ENCODE data around the gene NTN3. TPM values are rescaled to one million over a fixed set of nuclear protein-coding genes. Genes with fewer than 3 reads are reported as not detected.

The NTN3 gene
- total RNA-seq, 1 donor from 2014 or later, result 0.19 TPM

DNA sequence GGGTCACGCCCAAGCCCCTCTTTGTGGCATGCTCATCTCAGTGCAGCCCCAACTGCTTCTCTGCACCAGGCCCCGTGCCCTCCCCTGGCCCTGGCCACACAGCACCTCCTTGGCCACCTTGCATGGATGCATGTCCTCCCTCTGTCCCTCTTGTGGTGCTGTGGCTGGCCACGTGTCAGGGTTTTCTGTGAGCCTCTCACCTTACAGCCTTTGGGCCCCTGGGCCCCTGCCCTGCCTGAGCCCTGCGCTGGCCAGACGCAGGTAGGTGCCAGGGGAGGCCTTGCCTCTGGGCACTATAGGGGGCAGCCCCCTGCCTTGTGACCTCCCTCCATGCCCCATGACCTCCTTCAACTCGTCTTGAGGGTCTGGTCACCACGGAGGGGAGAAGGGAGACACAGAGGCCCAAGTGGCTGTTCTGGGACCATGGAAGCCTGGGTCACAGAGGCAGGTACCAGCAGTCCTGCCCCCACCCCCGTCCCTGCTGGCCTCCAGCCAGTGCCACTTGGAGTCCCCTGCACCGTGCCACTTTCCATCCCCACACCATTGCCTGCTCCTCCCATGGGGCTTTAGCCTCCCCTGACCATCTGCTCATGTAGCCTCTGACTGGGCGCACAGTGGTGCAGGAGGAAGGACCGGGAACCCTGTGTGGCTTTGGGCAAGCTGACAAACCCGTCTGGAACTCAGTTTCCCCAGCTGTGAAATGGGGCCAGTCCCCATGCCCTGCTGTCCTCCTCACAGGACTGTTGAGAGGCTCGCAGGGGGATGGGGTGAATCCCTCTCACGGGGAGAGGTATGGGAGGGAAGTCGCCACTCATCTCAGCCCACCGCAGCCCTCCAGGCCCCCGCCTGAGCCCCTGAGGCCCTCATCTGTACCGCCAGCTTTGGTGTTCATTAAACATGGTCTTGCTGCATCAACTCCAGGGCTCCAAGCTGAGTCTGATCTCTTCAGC, 31.1 kb downstream of the NTN3 start:
- intact Hi-C loops (cut with DNase I), result loop anchor here (5.0 kb wide), 1 partner anchor 160 kb away; the partner anchor contains the start of gene ABCA3
- ATAC-seq (ENCODE audit: poor library complexity) (no peak), DNase-seq (no peak)

DNA sequence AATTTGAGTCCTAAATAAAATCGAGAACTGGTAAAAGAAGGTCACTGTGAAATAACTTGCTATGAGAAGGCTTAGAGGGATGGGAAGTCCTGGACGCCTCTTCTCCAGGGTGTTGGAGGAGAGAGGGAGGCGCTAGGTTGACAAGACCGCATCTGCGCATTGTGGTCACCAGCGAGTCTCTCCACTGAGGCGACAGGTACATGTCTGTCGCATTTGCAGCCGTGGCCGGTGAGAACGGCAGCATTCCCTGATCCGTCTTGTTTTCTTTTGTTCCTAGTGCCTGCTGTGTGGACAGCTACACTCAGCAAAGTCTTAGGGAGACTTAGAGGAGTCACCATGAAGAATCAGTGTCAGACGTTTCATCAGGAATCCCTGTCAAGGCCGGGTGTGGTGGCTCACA, 34.6 kb downstream of the NTN3 start:
- intact Hi-C loops (cut with DNase I), result no loop called here
- ATAC-seq (ENCODE audit: poor library complexity), result no peak
- DNase-seq, result no peak

DNA sequence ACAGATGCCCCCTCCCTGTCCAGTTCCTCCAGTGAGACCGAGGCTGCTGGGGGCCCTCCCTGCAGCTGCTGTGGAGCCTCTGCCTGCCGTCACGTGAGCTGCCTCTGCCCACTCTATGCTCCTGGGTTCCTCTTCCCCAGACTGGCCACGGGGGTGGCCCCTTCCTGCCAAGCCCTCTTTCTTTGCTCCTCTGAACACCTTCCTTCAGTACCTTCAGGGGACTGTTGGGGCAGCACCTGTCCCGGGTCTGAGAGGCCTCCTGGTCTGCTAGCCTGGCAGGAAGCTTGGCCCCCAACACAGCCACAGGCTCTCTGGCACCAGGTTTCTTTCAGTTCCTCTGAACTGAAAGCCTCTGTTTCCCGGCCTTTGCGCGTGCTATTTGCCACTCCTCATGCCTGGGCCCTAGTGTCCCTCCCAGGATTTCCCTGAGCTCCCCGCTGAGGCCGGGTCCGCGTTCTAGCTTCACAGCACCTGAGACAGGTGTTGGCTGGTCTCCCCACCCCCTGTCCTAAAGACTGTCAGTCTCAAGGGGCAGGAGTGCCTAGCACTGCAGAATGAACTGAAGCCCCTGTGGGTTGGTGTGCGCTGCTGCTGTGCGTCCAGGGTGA, 36.1 kb downstream of the NTN3 start:
- intact Hi-C loops (cut with DNase I), result no loop called here
- ATAC-seq (ENCODE audit: poor library complexity) (peak; percentile 53), DNase-seq (peak; percentile 66)

DNA sequence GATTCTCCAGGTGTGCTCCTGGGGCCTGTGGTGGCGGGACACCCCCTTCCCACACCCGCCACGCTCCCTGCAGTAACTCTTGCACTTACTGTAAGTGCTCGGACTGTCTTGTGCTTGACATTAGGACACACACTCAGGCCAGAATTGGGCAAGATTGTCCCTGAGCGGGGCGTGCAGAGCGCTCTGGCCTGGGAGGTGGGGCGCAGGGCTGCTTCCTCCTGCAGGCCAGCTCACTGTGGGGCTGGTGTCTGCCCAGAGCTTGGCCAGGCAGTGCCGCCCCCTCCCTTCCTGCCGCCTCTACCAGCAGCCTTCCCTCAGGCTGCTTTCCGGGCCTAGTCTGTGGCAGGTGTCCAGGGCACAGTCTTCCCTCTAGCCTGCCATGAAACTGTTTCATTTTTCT, 36.6 kb downstream of the NTN3 start:
- peak; percentile 46 for ATAC-seq (ENCODE audit: poor library complexity)
- peak; percentile 83 for DNase-seq
- intact Hi-C loops (cut with DNase I), result no loop called here

DNA sequence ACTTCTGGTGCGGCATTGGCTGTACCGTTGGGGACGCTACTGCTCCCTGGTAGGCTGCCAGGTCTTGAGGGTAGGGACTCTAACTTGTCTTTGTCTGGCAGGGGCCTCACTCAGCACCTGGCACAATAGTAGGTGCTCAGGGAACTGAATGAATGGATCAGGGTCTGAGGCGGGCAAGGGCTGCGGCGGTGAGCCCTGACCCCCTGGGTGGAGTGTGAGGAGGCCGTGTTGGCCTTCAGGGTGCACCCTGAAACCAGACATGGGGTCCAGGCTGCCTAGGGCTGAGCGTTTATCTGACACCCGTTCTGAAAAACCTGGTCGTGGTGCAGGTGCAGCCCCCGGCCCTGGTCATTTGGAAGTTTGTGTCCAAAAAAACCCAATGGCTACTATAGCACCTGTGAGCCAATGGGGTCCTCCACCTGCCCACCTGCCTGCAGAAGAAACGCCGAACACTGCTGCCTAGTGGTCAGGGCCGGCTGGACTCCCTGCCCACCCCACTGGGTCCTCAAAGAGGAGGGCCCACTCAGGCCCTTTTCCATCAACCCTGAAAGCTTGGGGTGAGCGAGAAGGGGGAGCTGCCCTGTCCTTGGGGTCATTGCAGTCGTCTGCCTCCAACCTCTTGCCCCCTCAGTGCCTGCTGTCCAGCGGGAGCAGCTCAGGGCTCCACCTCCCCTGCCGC, 37.8 kb downstream of the NTN3 start:
- no peak for ATAC-seq (ENCODE audit: poor library complexity)
- intact Hi-C loops (cut with DNase I), result no loop called here
- DNase-seq, result no peak

DNA sequence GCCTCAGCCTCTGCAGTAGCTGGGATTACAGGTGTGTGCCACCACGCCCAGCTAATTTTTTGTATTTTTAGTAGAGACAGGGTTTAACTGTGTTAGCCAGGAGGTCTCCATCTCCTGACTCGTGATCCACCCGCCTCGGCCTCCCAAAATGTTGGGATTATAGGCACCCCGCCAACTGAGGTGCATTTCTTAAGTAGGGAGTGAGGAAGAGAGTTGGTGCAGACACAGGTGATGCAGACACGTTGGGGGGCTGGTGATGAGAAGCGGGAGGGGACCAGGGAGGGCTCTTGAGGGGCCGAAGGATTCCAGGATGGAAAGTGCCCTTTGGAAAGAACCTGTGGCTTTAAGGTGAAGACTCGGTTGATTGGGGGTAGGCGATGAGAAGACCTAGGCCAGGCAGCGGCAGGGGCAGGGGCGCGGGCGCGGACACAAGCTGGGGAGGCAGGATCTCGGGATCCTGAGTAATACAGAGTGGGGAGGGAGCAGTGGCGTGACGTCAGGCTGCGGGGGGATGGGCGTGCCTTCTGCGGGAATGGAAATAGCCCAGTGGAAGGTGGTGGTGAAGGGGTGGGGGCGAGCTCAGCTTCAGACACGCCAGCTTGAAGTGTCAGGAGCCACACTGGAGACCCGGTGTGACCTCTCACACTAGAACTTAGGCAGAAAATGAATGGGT, 40.2 kb downstream of the NTN3 start:
- intact Hi-C loops (cut with DNase I), result no loop called here
- DNase-seq (peak; percentile 80), ATAC-seq (ENCODE audit: poor library complexity) (no peak)

DNA sequence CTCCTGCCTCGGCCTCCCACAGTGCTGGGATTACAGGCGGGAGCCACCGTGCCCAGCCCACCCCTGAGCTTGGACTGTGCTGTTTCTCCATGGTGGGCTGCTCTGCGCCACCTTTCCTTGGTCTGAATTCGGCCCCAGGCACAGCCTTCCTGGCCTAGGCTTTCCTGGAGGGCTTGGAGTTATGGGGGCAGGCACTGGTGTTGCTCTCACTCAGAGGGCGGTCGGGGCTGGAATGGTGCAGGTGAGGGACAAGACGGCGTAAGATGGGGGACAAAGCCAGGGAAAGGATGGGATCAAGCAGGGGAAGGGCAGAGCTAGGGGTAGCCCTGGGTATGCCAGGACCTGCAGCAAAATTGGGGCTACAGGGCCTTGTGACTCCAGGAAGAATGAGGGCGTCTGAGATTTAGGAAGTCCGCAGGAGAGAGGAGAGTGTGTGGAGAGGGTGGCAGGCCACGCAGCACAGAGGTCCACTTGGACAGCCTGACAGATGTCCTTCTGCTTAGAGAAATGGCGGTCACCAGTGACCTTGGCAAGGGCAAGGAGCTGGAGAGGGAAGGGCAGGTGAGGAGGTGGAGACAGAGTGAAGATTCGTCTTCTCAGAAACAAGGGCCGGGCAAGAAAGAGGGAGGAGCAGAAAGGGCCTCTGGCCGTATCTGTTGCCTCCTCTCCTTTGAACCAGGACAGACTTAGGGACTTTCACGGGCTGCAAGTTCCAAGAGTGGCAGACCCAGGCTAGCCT, 41.1 kb downstream of the NTN3 start:
- DNase-seq (no peak), ATAC-seq (ENCODE audit: poor library complexity) (no peak)
- intact Hi-C loops (cut with DNase I), result no loop called here

DNA sequence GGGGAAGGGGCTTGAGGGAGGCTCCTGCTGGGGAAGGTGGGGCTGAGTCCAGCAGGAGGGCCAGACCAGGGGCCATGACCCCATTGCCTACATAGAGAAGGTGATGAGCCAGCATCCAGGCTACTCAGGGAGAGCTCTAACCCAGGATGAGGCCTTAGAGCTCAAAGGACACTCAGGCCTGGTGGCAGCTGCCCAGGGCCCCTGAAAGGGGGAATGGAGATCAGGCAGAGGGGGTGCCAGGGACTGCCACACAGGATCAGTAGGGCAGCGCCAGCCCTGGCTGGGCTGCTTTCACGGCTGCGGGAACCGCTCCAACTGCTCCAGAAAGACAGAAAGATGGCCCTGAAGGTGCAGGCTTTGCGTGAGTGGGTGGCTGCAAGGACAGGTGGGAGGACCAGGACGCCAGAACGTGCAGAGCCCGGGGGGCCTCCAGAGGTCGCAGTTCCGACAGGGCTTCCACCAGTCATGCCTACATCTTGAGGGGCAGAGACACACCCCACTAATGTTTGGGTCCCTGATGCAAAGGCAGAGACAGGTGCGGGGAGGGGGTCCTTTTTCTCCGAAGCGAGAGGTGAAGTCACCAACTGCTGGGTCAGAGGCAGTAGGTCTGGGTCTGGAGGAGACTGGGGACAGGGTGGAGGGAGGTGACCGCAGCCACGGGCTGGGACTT, 41.8 kb downstream of the NTN3 start:
- DNase-seq (peak; percentile 44), ATAC-seq (ENCODE audit: poor library complexity) (no peak)
- intact Hi-C loops (cut with DNase I), result no loop called here

DNA sequence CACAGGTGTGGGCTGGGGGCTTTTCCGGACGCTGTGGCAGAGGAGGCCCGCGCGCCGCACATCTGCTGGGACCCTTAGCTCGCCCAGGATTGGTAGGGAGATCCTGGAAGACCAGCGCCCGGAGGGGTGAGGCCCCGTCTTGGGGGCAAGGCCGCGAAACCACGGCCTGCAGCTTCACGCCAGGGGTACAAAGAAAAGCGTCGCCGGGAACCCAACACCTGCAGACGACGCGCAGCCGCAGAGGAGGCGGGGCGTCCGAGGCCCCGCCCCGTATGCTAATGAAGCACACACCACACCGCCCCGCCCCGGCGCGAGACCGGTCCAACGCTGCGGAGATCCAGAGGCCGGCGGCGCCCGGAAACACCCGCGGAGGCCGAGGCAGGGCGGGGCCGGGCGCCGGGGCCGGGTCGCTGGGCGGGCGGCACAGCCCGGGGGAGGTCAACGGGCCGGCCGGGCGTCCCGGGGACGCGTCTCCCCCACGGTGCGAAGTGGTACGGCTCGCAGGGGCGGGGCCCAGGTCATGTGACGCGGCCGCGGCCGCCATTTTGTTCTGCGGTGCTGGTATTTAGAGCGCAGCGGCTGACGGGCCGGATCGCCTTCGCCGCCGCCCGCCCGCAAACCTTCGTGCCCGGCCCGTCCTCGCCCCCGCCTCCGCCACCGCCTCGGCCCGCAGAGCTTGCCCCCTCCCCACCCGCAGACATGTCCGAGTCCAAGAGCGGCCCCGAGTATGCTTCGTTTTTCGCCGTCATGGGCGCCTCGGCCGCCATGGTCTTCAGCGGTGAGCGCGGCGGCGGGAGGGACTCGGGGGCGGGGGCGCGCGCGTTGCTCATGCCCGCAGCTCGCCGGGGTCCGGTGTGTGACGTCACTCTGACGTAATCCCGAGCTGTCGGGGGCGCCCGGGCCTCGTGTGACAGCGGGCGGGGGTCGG, 42.6 kb downstream of the NTN3 start, which contains the start of gene ATP6V0C:
Gene ATP6V0C (plus strand): TSS at position 548 of the 928 bp plus-strand sequence. CDS start 152 bp downstream, at position 700.
- intact Hi-C loops (cut with DNase I), result no loop called here
- DNase-seq (peak; percentile 97), ATAC-seq (ENCODE audit: poor library complexity) (peak; percentile 89)

DNA sequence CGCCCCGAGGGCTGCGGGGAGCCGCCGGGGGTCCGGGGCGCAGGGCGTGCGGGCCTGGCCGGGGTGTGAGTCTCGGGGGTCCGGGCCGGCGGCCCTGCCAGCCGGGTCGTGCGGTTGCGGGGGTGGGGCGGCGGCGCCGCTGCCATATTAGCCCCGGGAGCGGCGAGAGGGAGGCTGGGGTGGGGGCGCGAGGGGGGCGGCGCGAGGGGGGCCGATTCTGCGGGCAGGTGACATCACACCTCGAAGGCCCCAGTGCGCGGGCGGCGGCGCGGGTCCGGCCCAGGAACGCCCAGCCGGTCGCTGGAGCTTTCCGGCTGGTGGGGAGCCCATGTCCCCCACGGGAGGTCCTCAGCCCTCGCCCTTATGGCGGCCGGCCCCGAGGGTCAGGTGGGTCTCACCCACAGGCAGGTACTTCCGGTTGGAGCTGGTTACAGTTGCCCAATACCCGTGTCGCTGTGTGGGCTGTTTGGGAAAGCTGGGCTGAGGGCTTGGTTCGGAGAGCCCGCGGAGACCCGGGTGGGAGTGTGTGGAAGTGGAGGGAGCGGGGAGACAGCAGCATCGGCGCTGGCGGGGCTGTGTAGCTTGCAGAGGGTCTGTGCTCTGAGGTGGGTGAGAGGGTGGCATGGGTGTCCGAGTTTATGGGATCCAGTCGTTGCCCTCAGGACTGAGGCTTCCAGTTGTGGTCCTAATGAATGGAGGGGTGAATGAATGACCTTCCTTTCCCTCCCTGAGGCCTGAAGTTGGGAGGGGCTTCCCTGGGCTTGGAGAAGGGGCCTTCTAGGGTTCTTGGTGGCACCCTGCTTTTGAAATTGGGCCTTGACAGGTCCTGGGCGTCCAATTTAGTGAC, 43.5 kb downstream of the NTN3 start:
- DNase-seq (no peak), ATAC-seq (ENCODE audit: poor library complexity) (no peak)
- intact Hi-C loops (cut with DNase I), result no loop called here

DNA sequence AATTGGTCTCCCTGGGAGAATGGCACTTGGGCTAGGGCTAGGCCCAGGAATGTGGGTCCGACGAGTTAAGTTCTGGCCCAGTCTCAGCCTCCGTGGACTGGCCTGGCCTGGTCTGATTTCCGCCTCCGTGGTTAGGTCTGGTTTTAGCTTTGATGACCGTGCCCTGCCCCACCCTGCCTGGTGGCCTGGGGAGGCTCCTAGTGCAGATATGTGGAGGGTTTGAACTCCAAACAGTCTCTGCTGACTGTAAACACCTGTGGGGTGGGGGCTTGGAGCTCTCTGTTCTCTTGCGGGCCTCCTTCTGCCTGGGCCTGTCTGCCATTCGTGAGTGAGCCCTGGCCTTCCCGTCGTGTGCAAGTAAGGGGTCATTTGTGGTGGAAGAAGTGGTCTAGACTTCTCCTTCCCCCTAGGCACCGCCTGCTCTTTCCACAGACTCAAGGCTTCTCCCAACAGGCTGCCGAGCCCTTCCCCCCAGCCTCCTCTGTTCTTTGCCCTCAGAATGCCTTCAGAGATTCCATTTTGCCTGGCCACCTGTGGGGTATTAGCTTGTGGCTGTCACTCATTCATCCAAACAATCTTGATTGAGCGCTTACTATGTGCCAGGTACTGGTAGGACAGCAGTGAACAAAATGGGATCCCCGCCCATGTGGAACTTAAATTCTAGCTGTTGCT, 44.2 kb downstream of the NTN3 start:
- ATAC-seq (ENCODE audit: poor library complexity), result no peak
- intact Hi-C loops (cut with DNase I), result no loop called here
- DNase-seq, result peak; percentile 44

DNA sequence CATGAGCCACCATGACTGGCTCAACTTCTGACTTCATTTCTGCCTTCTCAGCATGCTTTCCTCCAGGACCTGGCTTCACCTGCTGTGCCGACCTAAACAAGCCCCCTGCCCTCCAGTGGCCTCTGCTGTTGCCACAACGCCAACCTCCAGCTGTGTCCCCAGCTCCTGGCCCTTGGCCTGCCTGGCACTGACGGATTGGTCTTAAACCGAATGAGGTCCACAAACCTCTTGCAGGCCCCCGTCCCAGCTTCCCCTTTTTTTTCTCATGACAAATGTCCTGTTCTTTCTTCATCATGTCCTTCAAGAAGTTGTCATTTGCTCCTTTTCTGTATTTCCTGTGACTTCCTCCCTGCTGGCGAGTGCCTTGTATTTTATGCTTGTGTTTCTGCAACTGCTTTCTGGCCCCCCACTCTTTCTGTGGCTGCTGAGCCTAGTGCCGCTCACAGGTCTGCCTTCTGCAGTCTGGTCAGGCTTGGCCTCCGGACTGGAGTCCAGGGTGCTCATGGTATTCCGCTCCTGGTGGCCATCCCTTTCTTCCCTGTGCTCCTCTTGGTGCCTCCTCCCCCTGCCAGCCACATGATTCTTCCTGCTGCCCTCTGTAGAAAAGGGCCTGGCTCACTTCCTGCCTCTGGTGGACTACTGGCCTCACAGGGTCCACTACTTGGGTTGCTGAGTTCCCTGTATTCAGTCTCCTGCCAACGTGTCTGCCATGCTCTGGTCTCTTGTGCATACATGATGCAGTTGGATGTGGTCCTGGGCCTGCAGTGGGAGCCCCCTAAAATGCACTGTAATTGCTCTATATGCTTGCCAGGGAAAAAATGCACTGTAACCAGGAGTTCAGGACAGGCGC, 45.5 kb downstream of the NTN3 start:
- intact Hi-C loops (cut with DNase I), result no loop called here
- ATAC-seq (ENCODE audit: poor library complexity) (no peak), DNase-seq (peak; percentile 67)

DNA sequence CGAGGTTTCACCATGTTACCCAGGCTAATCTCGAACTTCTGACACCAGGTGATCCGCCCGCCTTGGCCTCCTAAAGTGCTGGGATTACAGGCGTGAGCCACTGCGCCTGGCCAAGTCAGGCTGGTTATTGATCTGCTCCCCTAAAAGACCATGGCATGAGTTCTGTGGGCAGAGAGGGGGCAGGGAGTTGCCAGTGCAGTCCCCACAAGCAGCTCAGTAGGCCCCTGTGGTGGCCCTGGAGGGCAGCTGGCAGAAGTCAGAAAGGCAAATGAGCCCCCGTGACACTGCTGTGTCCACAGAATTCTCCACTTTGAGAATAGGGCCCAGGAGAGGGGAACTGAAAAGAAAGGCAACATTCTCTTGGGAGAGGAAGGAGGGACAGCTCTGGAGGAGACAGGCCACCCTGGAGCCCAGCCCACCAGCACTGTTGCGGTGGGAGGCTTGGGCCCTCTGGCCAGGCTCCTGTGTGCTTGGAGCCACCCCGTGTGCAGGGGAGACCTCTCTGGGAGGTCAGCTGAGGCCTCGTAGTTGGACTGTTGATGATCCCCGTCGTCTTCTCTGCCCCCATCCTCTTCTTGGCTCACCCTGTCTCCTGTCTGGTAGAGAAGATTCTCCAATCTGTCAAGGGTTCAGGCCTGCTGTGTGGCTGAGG, 47.0 kb downstream of the NTN3 start:
- intact Hi-C loops (cut with DNase I), result no loop called here
- DNase-seq, result no peak
- ATAC-seq (ENCODE audit: poor library complexity), result no peak
